GM15510 (cell line): ENCODE measurements around the gene AMOTL2.

Experiments
- POLR2A ChIP-seq: IDR thresholded peaks from 3 replicates; pipeline ENCODE4 v1.6.1; 2011; ENCODE audit warnings: borderline replicate concordance; ENCODE audit not compliant: insufficient read length; ENCODE audit errors: extremely low read depth

Gene AMOTL2

GRCh38 chr3:134374105-134374790 lies at the start of gene AMOTL2:
Gene AMOTL2, minus strand, starts transcription at chr3:134374447. Its CDS starts 3,014 bp downstream, at chr3:134371433.
- no peak for TF ChIP-seq POLR2A

GRCh38 chr3:134423153-134423552 lies 48.9 kb upstream of the AMOTL2 start:
- no peak for TF ChIP-seq POLR2A

- TF ChIP-seq POLR2A: no peak
These were observed 45.7 kb upstream of the AMOTL2 start for GRCh38 chr3:134419960-134420321.

- TF ChIP-seq POLR2A: no peak
These were observed 45.1 kb upstream of the AMOTL2 start for GRCh38 chr3:134419214-134419959.

GRCh38 chr3:134409041-134409440 lies 34.8 kb upstream of the AMOTL2 start:
- TF ChIP-seq POLR2A: no peak

- TF ChIP-seq POLR2A: no peak
These were observed 33.0 kb upstream of the AMOTL2 start for GRCh38 chr3:134407239-134407625.

- TF ChIP-seq POLR2A: no peak
These were observed 32.3 kb upstream of the AMOTL2 start for GRCh38 chr3:134406331-134407238.

GRCh38 chr3:134404366-134404885 lies 30.2 kb upstream of the AMOTL2 start:
- no peak for TF ChIP-seq POLR2A

- TF ChIP-seq POLR2A: no peak
These were observed 23.5 kb upstream of the AMOTL2 start for GRCh38 chr3:134397755-134398154.

- no peak for TF ChIP-seq POLR2A
These were observed 20.9 kb upstream of the AMOTL2 start for GRCh38 chr3:134395103-134395502.

GRCh38 chr3:134394380-134394779 lies 20.1 kb upstream of the AMOTL2 start:
- TF ChIP-seq POLR2A: no peak

GRCh38 chr3:134393074-134393473 lies 18.8 kb upstream of the AMOTL2 start:
- TF ChIP-seq POLR2A: no peak

- TF ChIP-seq POLR2A: no peak
These were observed 18.2 kb upstream of the AMOTL2 start for GRCh38 chr3:134392336-134392983.

- no peak for TF ChIP-seq POLR2A
These were observed 15.6 kb upstream of the AMOTL2 start for GRCh38 chr3:134389865-134390264.
